PC-3 (cell line): ENCODE measurements around the gene TDRD5.

Experiments
- CTCF ChIP-seq: fragments of 300-600 bp; sonication (generic); conservative IDR thresholded peaks from 2 replicates; pipeline ENCODE4 v1.5.1; 2017; ENCODE audit warnings: antibody characterized with exemption, low read depth, mild to moderate bottlenecking, low read length
- EZH2 ChIP-seq: fragments of 300-600 bp; sonication (generic); IDR thresholded peaks from one replicate; pipeline ENCODE4 v1.6.1; 2017; ENCODE audit warnings: antibody characterized with exemption, mild to moderate bottlenecking, low read length; ENCODE audit not compliant: unreplicated experiment

GRCh38 chr1:179601093-179601492 lies 9.5 kb downstream of the TDRD5 start:
- no peak for TF ChIP-seq CTCF
- no peak for TF ChIP-seq EZH2
